ENCODE measurements around the gene ITGAL. TPM values are rescaled to one million over a fixed set of nuclear protein-coding genes. Genes with fewer than 3 reads are reported as not detected.
"Not testable (repeated sequence)": the region's sequence is repeated elsewhere in the genome, so short reads cannot be mapped to it uniquely, and the experiment has no call there.

Gene ITGAL
- total and polyA plus RNA-seq, 11 donors, result 0.25 to 29.5 (median 1.6) TPM

GRCh38 chr16:30458561-30459394 is 13.8 kb upstream of the ITGAL start:
- peak overlapping the region in 1 of 12 donors; percentile 83 for H3K27ac ChIP-seq
- H3K4me1 ChIP-seq, result peaks cover 0 to 31% (median 0%) of the 10 kb centered on the region in 12 donors
- DNase-seq (peak; percentile 27 to 84 (median 47)), ATAC-seq (peak in 3 of 4 donors; percentile 35 to 71 (median 50))
- no peaks in the 10 kb centered on the region for H3K36me3 ChIP-seq
- H3K9me3 ChIP-seq, result no peaks in the 10 kb centered on the region
- intact Hi-C loops (cut with DNase I), result loop anchor here in 2 of 10 donors (5.0 kb wide), 2 partner anchors 54 to 144 kb away; no protein-coding TSS in a partner anchor
- no peaks in the 10 kb centered on the region for H3K27me3 ChIP-seq
- H3K4me3 ChIP-seq, result no peak overlapping the region
- WGBS, 4 donors, result 77 to 86% (median 78%) methylated on average over 20 to 22 of the region's 22 CpGs
- TF ChIP-seq CTCF (IDR thresholded peaks at IDR 0.05) (no peak), POLR2A (IDR thresholded peaks at IDR 0.05) (no peak)

DNA sequence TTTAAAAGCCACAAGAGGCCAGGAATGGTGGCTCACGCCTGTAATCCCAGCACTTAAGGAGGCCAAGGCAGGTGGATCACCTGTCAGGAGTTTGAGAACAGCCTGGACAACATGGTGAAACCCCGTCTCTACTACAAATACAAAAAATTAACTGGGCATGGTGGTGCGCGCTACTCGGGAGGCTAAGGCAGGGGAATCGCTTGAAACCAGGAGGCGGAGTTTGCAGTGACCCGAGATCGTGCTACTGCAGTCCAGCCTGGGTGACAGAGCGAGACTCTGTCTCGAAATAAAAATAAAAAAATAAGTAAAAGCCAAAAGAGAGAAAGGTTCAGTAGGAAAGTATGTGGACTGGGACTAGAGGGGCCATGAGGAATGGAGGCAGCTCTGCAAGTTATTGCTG is 13.1 kb upstream of the ITGAL start:
- peak overlapping the region in 1 of 12 donors; percentile 83 for H3K27ac ChIP-seq
- H3K36me3 ChIP-seq, result no peaks in the 10 kb centered on the region
- 83 to 89% (median 88%) methylated on average over 11 of the region's 11 CpGs for WGBS, 4 donors
- ATAC-seq (no peak), DNase-seq (no peak)
- H3K9me3 ChIP-seq, result no peaks in the 10 kb centered on the region
- no peak overlapping the region for H3K4me3 ChIP-seq
- H3K4me1 ChIP-seq, result peaks cover 0 to 31% (median 0%) of the 10 kb centered on the region in 12 donors
- no peak for TF ChIP-seq CTCF (IDR thresholded peaks at IDR 0.05)
- TF ChIP-seq POLR2A (IDR thresholded peaks at IDR 0.05), result no peak
- intact Hi-C loops (cut with DNase I), result loop anchor here in 2 of 10 donors (5.0 kb wide), 2 partner anchors 53 to 143 kb away; no protein-coding TSS in a partner anchor
- H3K27me3 ChIP-seq, result no peaks in the 10 kb centered on the region

DNA sequence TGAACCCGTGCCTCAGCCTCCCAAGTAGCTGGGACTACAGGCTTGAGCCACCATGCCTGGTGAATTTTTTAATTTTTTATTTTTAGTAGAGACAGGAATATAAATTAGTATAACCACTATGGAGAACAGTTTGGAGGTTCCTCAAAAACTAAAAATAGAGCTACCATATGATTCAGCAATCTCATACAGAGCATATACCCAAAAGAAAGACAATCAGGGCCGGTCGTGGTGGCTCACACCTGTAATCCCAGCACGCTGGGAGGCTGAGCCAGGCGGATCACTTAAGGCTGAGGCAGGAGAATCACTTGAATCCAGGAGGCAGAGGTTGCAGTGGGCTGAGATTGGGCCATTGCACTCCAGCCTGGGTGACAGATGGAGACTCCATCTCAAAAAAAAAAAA is 11.1 kb upstream of the ITGAL start:
- H3K4me1 ChIP-seq, result peaks cover 0 to 31% (median 0%) of the 10 kb centered on the region in 12 donors
- H3K4me3 ChIP-seq; DNase-seq; H3K9me3 ChIP-seq; H3K36me3 ChIP-seq; H3K27me3 ChIP-seq; intact Hi-C loops (cut with DNase I); H3K27ac ChIP-seq; ATAC-seq: not testable (repeated sequence)
- 80 to 92% (median 84%) methylated on average over 5 of the region's 5 CpGs for WGBS, 4 donors

GRCh38 chr16:30464078-30464477 is 8.5 kb upstream of the ITGAL start:
- H3K4me1 ChIP-seq, result peaks cover 0 to 24% (median 0%) of the 10 kb centered on the region in 12 donors
- intact Hi-C loops (cut with DNase I), result no loop called here
- H3K27ac ChIP-seq, result no peak overlapping the region
- DNase-seq (no peak), ATAC-seq (no peak)
- H3K4me3 ChIP-seq, result no peak overlapping the region
- TF ChIP-seq CTCF (IDR thresholded peaks at IDR 0.05), result no peak
- no peak for TF ChIP-seq POLR2A (IDR thresholded peaks at IDR 0.05)
- 92 to 94% (median 92%) methylated on average over 7 of the region's 7 CpGs for WGBS, 4 donors
- H3K27me3 ChIP-seq, result peaks cover 0 to 2% (median 0%) of the 10 kb centered on the region in 9 donors
- no peaks in the 10 kb centered on the region for H3K36me3 ChIP-seq
- no peaks in the 10 kb centered on the region for H3K9me3 ChIP-seq

Measured in heart left ventricle (tissue), 16 donors.